NCI-H526 (cell line): ENCODE results near the gene AOAH.
"Not testable (repeated sequence)": the region's sequence is repeated elsewhere in the genome, so short reads cannot be mapped to it uniquely, and the experiment has no call there.

Experiments
- DNase-seq, 2 experiments: peaks; one replicate each; lab custom pipeline; 2025; lab: John Stamatoyannopoulos, UW

Gene AOAH

GRCh38 chr7:36657036-36657660, 67.1 kb downstream of the AOAH start:
- no peak for DNase-seq

- no peak for DNase-seq
Measured at GRCh38 chr7:36654436-36654835, 69.9 kb downstream of the AOAH start.

- DNase-seq: no peak
Measured at GRCh38 chr7:36653663-36654355, 70.5 kb downstream of the AOAH start.

GRCh38 chr7:36653008-36653662, 71.2 kb downstream of the AOAH start:
- no peak for DNase-seq

GRCh38 chr7:36652431-36652830, 71.9 kb downstream of the AOAH start:
- no peak for DNase-seq

- DNase-seq: no peak
Measured at GRCh38 chr7:36651404-36651803, 72.9 kb downstream of the AOAH start.

- DNase-seq: no peak
Measured at GRCh38 chr7:36650766-36651312, 73.5 kb downstream of the AOAH start.

- no peak for DNase-seq
Measured at GRCh38 chr7:36650320-36650719, 74.0 kb downstream of the AOAH start.

- not testable (repeated sequence) for DNase-seq
Measured at GRCh38 chr7:36649319-36649718, 75.0 kb downstream of the AOAH start.

- DNase-seq: no peak
Measured at GRCh38 chr7:36648441-36648840, 75.9 kb downstream of the AOAH start.

- DNase-seq: no peak
Measured at GRCh38 chr7:36644625-36645422, 79.5 kb downstream of the AOAH start.

GRCh38 chr7:36642414-36642813, 81.9 kb downstream of the AOAH start:
- DNase-seq: no peak

- DNase-seq: no peak
Measured at GRCh38 chr7:36642010-36642409, 82.3 kb downstream of the AOAH start.

GRCh38 chr7:36640682-36641081, 83.6 kb downstream of the AOAH start:
- no peak for DNase-seq

GRCh38 chr7:36639826-36640225, 84.5 kb downstream of the AOAH start:
- no peak for DNase-seq

GRCh38 chr7:36638586-36639263, 85.6 kb downstream of the AOAH start:
- no peak for DNase-seq

- DNase-seq: no peak
Measured at GRCh38 chr7:36638140-36638539, 86.2 kb downstream of the AOAH start.

- DNase-seq: no peak
Measured at GRCh38 chr7:36637417-36637816, 86.9 kb downstream of the AOAH start.

GRCh38 chr7:36636126-36636525, 88.2 kb downstream of the AOAH start:
- DNase-seq: no peak

GRCh38 chr7:36635091-36635490, 89.2 kb downstream of the AOAH start:
- DNase-seq: no peak

- no peak for DNase-seq
Measured at GRCh38 chr7:36633377-36633776, 90.9 kb downstream of the AOAH start.
